GM21423 (cell line): ENCODE data around the gene LIMCH1.

Source experiments
- ATAC-seq: cut with Tn5 transposase; IDR thresholded peaks from one replicate; pipeline ENCODE4 v1.9.1; 2021; ENCODE audit warnings: mild to moderate bottlenecking, moderate library complexity; ENCODE audit not compliant: unreplicated experiment

The LIMCH1 gene

DNA sequence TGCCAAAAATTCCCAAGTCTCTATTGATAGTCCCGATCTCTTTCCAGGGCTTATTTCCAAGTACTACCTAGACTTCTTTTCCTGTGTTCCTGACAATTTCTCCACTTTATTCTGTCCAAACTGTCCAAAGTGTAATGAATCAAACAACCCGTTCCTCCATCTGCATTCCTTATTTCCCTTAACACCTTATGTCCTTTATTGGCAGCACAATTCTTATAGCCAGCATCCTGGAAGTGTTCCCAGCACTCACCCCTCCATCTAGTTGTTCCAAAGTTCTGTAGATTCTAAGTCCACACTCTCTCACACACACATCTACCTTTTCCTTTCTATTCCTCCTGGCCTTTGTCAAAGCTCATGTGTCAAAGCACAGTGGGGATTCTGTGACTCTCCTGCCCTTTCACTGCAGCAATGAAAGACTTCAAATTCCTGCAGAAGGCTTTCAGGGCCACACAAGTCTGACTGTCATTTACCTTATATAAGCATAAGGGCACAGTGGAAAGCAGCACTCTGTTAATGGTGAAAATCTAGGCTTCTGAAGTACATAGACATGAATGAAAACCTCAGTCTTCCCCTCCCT is 22.1 kb downstream of the LIMCH1 start:
- ATAC-seq, result no peak

DNA sequence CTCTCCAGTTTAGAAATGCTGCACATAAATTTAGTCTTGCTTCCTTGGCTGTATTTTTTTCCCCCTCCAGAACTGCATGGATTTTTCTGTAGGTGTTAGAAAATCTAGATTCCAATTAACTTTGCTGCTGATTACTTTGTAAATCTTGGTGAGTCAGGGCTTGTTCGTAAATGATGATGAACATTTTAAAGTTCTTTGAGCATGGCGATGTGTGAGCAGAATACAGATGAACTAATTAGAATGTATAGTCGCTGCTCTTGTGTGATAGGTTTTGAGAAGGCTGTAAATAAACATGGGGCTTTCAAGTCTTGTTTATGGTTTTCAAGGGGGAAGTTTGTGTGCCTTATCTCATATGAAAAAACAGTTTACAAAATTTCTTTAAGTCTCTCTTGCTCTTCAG is 23.3 kb downstream of the LIMCH1 start:
- ATAC-seq, result no peak

DNA sequence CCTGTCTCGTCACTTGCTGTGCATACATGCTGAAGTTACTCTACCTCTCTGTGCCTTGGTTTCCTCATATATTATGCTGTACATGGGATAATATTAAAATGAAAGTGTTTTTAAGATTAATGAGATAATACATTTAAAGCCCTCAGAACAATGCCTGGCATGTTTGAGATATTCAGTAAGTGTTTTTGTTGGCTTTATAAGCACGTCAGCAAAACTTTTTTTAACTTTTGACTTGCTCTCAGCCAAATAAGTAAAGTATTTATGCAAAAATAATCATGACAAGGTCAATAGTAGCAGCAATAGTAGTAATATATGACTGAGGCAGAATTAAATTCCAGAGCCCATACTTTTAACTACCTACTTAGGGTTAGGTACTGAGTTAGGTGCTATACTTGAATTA is 29.2 kb downstream of the LIMCH1 start:
- ATAC-seq, result no peak

DNA sequence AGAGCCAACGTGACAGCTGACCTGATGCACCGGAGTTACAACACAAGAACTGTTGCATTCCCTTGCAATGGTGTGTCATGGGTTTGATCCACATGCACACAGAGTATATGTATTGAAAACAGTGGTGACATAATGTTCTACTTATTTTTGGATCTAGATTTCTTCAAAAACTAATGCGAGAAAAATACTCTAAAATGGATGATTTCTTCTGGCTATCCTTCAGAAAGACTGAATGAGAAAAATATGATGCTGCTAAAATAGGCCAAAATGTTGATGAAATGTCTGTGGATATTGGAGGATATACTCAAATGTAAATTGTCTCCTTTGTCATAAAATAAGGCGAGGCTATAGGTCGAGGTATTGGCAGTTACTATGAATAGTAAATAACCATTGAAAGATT is 30.4 kb downstream of the LIMCH1 start:
- ATAC-seq, result no peak

DNA sequence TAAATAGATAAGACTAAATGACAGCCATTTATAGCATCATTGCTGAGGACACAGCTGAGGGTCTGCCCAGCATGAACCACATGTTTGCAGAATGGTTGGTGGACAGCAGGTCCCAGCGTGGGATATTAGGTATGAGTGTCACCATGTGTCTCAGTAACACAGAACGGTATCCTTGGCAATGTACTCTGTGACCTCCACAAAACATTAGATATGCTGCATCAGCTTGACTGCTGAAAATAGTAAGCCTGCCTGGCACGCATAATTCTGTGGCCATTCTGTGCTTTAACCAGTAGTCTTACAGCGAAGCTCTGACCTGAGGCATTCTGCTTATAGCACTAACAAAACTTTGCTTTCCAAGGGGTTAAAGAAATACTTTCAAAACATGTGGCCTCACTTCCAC is 32.0 kb downstream of the LIMCH1 start:
- ATAC-seq, result no peak

DNA sequence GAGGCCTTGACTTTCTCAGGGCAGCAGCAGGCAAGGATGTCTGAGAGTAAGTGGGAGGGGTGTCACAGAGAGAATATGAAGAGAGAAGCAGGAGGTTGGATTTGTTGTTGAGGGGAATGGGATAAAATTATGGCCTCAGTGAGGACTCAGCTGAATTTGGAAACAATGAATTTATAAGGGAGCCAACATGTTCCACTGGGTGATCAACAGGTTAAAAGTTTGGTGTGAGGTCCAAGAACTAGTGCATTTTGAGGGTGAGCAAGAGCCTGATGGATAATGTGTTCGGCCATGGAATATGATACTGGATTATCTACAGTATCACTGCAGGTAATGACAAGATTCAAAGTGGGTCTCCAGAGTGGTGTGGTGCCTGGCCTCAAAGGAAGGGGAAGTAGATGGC is 33.5 kb downstream of the LIMCH1 start:
- no peak for ATAC-seq

DNA sequence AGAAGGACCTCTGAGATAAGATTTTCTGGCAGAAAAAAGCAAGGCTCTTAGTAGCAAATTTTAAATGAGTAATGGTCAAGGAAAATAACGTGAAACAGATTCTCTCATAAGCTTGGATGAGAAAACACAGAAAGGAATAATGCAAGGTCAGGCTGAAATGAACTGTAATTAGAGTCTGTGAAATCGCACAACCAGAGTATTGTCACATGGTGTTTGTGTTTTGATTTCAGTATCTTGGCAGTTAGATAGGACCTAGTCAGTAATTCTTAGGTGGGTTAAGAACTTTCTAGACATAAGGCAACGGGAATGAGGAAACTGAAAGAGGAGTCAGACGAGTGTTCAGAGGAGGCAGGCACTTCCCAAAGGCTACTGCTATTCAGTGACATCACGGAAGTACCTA is 34.6 kb downstream of the LIMCH1 start:
- no peak for ATAC-seq

DNA sequence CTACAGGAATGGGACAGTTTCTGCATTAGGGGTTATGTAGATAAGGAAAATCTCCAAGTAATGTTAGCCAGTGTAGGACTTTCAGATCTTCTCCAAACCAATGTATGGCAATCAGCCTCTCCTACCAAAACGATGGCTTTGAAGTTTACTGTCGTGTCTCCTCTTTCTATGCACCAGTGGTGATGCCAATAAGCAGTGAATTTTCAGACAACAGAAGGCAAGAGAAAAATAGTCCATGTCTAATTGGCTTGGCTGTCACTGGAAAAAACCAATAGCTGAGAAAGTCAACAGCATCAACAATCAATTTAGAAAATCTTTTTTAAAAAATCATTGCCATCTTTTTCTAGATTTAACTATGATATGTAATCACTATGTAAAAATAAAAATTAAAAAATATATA is 35.0 kb downstream of the LIMCH1 start:
- ATAC-seq, result no peak

DNA sequence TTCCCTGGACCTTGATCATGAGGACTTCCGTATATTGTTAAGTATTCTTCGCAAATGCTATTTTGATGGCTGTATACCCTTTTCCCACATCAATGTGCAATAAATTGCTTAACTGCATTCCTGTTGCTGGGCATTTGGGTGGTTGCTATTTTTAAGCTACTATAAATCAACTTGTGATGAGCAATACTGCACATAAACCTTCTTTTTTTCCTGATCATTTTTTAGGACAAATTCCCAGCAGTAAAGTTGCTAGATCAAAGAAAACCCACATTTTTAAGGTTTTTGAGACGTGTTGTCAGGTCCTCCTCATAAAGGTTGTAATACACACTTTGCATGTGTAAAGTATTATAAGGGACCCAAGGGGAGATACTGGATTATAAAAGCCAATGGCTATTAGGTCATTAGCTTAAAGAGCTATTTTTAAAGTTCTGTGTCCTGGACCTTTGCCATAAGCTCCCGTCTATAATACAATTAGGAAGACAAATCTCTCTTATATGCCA is 35.6 kb downstream of the LIMCH1 start:
- ATAC-seq, result no peak

DNA sequence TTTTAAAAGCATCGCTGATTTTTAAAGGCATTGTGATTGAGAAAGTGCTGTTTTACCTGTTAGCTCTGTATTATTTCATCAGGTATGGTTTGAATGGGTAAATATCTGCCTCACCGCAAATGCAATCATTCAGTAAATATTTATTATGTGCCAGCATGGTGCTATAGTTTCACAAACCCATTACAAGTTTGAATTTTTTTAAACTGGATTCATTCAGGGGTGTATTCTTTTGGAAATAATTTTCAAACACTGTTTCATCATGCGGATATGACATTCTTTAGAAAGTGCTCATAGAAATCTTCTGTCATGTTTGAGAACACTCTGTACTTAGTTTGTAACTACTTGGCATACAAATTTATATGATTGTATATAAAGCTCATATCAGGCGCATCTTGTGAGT is 37.2 kb downstream of the LIMCH1 start:
- no peak for ATAC-seq

DNA sequence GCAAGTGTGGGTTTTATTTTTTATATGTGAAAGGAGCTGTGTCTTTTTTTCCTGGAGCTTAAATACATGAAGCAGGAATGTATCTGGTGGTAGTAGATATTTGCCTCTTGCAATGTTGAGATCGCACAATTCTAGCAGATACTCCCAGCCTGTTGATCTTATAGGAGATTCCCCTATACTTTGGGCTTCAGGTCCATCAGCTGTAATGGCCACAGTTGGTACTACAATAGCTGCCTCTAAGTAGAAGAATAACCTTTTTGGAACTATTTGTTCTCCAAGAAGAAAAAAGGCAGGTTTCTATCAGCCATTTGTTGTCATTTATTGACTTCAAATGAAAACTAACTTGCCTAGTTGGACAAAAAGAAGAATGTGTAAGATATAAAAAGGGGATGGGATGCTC is 37.7 kb downstream of the LIMCH1 start:
- ATAC-seq, result no peak

DNA sequence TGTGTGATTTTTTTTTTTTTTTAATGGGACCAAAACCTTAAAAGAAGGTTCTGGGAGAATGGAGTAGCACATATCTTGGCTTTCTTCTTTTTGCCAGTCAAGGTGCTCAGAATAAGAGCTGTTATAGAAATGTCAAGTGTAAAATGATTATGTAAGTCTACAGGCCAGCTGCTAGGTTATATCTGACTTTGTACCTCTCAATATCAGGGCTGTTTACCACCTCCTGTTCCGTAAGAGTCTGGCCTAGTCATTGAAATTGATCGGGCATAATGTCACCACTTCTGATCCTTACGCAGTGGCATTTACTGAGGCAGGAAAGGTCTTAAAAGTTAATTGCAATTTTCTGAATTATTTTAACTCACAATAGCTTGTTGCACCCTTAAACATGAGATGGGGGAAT is 41.1 kb downstream of the LIMCH1 start:
- no peak for ATAC-seq

DNA sequence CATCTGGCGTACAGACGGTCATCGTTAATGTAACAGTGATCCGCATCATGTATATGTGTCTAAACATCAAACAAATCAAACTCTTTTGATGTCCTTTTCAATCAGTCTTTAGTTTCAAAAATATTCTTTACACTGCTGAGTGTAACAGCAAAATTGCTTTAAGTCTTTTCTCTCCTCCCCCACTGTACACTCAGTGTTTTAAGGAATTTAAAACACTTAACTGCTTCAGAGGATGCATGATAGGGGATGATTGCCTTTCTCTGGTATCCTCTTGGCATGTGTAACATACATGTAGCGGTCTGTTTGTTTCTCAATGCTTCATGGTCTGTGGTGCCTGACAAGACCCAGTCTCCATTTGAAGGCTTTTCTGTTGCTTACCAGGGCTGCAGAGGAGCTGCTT is 41.6 kb downstream of the LIMCH1 start:
- ATAC-seq, result no peak

DNA sequence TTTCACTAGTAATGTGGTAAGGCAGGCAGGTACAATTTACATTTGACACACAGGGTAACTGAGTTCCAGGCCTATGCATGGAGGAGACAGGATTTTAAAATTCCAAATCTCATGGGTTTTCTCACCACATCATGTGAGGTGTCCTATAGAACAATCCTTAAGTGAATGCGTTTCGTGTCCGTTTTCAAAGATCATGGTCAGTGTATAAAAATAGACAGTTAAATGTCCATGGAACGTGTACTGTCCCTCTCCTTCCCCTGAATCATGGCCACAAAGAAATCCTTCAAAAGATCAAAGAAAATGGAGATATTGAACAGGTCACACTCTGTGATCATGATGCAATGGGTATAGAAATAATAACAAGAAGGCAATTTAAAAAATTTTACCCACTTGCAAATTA is 42.0 kb downstream of the LIMCH1 start:
- no peak for ATAC-seq

DNA sequence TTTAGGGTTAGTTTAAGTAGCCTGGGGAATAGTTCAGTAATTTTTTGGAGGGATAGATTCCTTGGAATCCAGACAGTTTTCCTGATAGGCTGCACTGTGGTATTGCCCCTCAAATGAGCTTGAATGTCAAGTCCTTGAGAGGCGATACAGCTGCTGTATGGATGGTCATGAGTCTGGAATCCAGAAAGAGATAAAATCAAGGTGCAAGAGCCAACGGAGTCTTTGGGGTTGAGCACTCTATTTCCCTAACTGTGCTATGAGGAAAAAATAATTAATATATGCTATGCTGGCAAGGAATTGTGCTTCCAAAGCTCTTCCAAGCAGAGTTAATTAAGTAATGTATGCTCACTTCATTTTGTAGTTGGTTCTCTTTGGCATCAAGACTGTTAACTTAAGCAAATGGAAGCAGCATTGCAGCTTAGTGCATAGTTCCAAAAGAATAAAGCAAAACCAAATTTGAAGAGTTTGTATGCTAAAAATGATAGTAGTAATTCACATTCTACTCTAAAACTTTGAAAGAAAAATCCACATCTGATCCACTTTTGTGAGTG is 48.8 kb downstream of the LIMCH1 start:
- ATAC-seq, result no peak

DNA sequence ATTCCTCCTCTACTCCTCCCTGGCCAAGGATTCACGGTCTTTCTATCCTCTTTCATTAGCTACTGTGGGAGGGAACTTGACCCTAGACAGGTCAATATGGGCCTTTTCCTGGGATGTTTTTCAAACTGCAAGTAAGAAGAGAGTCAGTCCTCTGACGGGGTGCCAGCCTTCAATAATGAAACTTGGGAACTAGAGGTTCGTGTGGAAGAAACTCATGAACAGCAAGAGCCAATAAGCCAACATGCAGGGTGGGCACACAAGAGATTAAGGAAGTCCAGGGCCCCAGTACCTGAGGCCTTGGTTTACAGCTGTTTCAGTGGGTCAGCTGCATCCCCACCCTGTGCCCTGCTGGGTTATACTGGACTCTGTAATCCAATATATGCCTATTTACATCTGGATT is 49.3 kb downstream of the LIMCH1 start:
- no peak for ATAC-seq

DNA sequence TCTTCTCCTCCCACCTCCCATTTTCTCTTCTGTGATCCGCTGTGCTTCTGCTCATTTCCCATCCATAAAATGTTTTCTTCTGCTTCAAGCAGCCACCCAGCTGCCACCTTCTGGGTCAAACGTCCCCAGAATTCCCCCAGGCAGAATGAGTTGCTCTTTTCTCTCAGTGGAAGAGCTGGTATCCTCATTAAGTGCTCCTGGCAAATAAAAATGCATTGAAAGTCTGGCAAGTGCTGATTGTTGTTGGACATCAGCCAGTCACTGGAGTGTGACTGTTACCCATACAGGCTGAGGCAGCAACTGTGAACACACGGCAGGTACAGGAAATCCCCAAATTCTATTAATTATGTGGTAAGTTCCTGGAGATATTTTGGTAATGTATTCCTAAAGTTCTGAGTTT is 52.6 kb downstream of the LIMCH1 start:
- ATAC-seq, result no peak

DNA sequence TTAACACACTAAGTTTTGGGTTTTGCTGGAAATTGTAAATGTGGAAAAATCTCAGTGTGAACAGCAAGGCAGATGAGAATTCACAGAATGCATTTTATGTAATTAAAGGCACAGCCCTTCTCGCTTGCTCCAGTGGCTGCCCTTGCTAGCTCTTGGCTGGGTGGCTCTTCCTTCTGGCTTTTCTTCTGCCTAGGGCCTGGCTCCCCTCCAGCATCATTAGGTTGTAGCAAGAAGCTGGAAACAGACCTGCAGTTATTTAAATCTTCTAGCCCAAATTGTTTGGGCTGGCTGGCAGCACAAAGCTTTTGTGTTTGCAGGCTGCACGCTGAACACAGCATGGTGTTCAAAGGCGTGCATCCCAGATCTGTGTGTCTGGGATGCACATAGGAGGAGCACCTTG is 56.5 kb downstream of the LIMCH1 start:
- ATAC-seq, result no peak

DNA sequence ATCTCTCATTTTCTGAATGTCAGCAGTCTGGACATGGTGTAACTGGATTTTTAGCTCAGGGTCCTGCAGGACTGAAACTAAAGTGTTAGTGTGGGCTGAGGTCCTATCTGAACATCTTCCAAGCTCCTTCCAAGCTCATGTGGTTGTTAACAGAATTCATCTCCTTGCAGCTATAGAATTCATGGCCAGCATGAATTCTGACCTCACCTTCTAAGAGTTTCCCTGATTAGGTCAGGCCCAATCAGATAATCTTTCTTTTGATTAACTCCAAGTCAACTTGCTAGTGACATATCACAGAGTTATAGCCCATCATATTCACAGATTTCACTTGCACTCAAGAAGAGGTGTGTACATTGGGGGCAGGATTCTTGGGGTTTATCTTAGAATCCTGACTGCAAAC is 59.5 kb downstream of the LIMCH1 start:
- ATAC-seq, result no peak

DNA sequence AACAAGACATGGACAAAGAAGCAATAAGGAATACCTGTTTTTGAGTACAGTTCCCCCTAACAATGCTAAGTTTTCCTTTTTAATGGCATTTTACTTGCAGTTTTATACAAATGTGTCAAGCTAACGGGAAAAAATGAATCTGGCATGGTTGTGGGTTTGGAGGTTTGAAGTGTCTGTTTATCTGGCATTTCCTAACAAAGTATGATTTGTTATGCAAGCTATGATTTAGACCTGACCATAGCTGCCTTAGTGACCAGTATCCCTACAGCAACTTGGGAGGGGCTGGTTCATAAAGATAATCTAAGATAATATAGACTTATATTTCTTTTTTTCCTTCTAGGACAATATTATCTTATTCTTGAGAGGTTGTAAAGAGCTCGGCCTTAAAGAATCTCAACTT is 60.6 kb downstream of the LIMCH1 start:
- no peak for ATAC-seq

DNA sequence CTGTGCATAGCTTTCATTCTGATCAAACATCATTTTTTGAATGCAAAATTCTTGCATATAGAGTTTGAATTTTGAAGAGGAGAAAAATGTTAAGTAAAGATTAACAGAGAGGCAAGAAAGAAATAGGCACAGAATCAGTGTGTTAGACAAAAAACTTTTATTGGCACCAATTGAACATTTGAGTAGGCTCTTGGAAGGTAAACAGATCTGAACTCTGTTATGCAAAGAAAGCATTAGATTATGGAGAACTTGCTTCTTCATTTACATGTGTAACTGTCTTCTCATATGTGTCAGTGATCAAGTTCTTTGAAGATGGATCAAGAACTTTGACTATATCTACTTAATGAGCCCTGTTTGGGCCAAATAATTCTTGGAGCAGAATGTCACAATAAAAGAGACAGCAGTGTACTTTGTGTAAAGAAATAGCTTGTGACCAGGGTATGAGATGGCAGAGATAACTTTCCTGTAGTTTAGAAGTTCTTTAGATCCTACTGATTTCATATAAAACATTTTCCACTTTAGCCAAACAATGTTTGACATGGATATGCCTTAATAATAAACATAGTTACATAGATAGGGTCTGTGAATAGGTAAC is 61.3 kb downstream of the LIMCH1 start:
- no peak for ATAC-seq

DNA sequence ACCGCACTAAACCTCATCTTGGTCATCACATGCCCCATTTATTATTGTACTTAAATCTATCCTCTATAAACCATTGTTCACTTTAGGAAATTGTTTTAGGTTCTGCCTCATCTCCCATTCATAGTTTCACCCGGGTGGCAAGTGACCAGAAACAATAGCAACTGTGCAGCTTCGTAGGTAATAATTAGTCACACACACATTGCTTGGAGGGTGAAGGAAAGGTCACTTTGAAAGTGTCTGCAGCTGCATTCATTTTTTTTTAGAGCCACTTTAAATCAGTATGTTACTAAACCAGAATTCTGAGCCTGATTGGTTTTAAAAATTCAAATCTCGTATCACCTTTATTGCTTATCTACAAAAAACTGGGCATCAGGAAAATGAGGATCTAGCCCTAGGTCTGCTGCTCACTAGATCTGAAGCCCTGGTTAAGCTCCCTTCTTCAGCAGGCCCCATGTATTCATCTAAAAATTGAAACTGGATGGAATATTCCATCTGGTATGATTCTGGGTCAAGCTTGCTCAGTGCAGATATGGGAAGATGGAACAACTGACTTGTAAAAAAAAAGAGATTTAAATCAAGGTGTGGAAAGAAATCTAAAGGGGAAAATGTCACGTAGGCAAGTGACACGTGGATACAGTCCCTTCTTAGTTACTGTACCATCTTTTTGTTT is 62.4 kb downstream of the LIMCH1 start:
- ATAC-seq, result no peak
